Activated T-cell treated with anti-CD3 and anti-CD28 coated beads for 48 hours (primary cell): ENCODE data around the gene CNPY3.

Experiments used
- DNase-seq: peaks from one replicate; pipeline ENCODE4 v3.0.0-alpha.2; 2020; ENCODE audit warnings: low read depth

CNPY3 gene

DNA sequence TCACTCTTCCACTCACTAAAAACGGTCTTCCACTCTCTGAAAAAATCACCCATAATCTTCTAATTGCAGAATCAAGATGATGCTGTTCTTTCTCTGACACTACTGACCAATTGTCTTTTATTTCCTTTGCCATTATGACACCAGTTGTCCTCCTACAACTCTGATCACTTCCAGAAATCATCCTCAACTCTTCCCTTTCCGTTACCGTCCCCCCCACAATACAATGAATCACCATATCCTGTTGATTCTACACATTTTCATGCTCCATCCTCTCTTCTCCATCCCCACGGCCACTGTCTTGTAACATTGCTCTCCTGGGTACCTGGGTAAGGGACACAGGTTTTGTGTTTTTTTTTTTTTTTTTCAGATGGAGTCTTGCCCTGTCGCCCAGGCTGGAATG, 52.6 kb downstream of the CNPY3 start:
- no peak for DNase-seq

GRCh38 chr6:42984001-42984923, 55.0 kb downstream of the CNPY3 start, which contains the start of gene PPP2R5D:
PPP2R5D (plus strand) TSS chr6:42984570; CDS start chr6:42984678, 108 bp downstream.
- DNase-seq, result peak; percentile 94

DNA sequence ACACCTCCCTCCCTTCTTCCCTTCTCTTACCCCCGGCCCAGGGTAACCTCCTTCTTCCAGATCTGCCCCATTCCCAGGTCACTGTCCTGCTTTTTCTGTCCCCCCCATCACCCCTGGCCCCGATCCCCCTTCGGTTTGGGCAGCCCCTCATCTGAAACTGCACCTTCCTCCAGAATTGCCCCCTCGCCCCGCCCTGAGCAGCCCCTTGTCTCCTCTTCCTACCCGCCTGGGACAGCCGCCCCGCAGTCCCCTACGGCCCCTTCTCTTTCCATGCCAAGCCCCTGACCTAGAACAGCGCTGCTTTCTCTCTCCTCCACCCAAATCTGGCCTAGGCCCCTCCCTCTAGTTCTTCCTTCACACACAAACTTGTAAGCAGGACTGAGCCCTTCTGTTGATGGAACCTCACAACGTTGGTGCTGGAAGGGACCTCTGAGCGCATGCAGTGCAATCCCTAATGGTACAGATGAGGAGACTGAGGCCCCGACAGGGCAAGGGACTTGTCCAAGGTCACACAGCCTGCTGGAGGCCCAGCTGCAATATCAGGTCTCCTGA, 55.7 kb downstream of the CNPY3 start:
- no peak for DNase-seq

- DNase-seq, result no peak
Measured at GRCh38 chr6:42987533-42988451, 58.5 kb downstream of the CNPY3 start.

DNA sequence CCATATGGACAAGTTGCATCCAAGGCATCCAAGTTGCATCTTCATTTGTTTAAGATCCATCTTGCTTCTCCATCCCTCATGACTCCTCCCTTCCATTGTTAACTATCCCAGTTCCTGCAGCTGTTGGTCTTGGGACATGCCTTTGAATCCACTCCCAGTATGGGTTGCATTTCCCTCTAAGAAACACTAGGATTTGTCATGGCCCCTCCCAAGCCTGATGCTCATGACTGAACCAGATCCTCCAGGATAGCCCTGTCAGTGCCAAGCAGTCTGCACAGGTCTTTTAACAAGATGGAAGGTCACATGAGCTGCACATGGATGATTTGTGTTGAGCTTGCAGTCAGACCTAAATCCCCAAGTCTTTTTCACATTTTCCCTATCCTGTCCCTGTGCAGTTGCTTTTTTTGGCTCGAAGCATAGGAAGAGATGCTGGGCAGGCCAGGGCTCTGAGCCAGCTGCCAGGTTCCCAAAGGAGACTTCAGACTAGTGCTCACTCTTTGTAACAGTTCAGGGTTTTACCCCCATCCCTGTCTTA, 59.3 kb downstream of the CNPY3 start:
- DNase-seq, result no peak
